ENCODE measurements around the gene ZP3. TPM values are rescaled to one million over a fixed set of nuclear protein-coding genes. Genes with fewer than 3 reads are reported as not detected.

ZP3 gene
- 3.7 and 4.6 TPM in 2 replicates for total RNA-seq

DNA sequence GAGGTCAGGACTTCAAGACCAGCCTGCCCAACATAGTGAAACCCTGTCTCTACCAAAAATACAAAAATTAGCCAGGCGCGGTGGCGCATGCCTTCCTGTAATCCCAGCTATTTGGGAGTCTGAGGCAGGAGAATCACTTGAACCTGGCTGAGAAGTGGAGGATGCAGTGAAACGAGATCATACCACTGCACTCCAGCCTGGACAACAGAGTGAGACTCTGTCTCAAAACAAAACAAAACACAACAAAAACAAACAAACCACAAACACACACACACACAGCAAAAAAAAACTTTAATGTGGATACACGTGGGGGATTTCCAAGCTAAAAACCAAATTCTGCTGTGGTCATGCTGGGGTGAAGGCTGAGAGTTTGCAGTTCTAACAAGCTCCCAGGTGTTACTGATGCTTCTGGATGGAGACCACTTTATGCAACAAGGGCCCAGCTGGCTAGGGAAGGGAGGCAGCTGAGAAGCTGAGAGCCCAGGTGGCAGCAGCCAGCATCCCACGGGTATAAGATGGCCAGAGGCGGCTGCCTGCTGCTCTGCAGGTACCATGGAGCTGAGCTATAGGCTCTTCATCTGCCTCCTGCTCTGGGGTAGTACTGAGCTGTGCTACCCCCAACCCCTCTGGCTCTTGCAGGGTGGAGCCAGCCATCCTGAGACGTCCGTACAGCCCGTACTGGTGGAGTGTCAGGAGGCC is at the start of gene ZP3:
Gene ZP3 (plus strand): TSS at position 538 of the 699 bp plus-strand sequence. CDS start 15 bp downstream, at position 553.

GRCh38 chr7:76409537-76409936 is 15.2 kb upstream of the ZP3 start, which contains the start of gene SSC4D:
Gene SSC4D, minus strand, starts transcription at chr7:76409697. Its CDS starts 5,258 bp downstream, at chr7:76404439.

DNA sequence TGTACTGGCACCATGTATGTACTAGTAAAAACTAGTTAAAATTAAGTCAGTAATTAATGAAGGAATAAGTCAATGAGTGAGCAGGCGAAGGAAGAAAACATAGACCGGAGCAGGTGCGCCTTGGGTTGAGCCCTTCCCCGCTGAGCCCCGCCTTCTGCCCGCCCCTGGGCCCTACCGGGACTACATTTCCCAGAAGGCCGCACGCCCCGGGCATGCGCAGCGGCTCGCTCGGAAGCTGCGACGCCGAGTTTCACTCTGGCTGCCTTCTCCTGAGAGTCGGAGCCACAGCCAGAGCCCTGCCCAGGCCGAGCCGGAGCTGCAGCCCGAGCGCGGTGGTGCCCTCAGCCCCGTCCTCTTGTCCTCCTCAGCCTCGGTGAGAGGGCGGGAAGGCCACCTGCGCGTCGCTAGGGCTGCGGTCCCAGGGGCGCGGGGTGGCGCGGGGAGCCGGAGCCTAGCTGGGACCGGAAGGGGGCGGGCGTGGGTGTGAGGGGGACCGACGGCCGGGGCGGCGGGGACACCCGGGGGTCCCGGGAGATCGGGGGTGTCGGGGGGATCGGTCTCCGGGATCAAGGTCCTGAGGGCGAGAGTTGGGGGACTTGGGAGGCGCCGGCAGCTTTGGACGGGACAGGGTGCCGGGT is 36.8 kb downstream of the ZP3 start, which contains the start of gene DTX2:
Gene DTX2 (plus strand): TSS at position 246 of the 638 bp plus-strand sequence. CDS start 18,801 bp downstream, outside the sequence.

Other genes starting within 250 kb of the ZP3 start
- gene SRRM3, start 223.1 kb upstream of the ZP3 start, total RNA-seq = 6.8 and 7.9 TPM in 2 replicates
- 467 and 471 TPM in 2 replicates for gene HSPB1, start 122.3 kb upstream of the ZP3 start, total RNA-seq
- gene YWHAG, start 66.0 kb upstream of the ZP3 start, total RNA-seq = 71.0 and 81.4 TPM in 2 replicates
- 0.37 and 1.2 TPM in 2 replicates for gene SSC4D, start 15.3 kb upstream of the ZP3 start, total RNA-seq
- 7.8 and 17.3 TPM in 2 replicates for gene DTX2, start 36.8 kb downstream of the ZP3 start, total RNA-seq
- not detected in 2 replicates for gene UPK3B, start 85.6 kb downstream of the ZP3 start, total RNA-seq
- 0.75 TPM in 1 of 2 replicates, not detected in the other for gene SPDYE16, start 118.3 kb downstream of the ZP3 start, total RNA-seq
- 1.6 and 2.0 TPM in 2 replicates for gene POMZP3, start 202.3 kb downstream of the ZP3 start, total RNA-seq

Data from cardiac ventricle fibroblast (primary cell).